Omental fat pad (tissue), 4 donors: ENCODE results near the gene PLEKHN1. TPM values are rescaled to one million over a fixed set of nuclear protein-coding genes. Genes with fewer than 3 reads are reported as not detected.

Experiments used
- ATAC-seq: fragments of 150-250 bp; one replicate; pipeline ENCODE4 v1.9.1; 2016; ENCODE audit warnings: mild to moderate bottlenecking, moderate library complexity; ENCODE audit not compliant: low FRiP score
- DNase-seq: peaks from one replicate; pipeline ENCODE4 v3.0.0-alpha.2; 2019; ENCODE audit warnings: low spot score
- CTCF ChIP-seq, 3 donors: fragments of 450-650 bp; IDR thresholded peaks; one replicate each; pipeline ENCODE4 v1.5.1; 2016 to 2017; ENCODE audit warnings: antibody characterized with exemption in 3 of 3, mild to moderate bottlenecking in 3 of 3, moderate library complexity in 2 of 3
- total RNA-seq, 4 donors: library from RNA; depleted of rRNA; stranded (reverse); fragments of >200 nt; gene quantifications; one replicate each; pipeline ENCODE4 v1.1.0, GENCODE V29; 2016

The PLEKHN1 gene
- total RNA-seq, 4 donors from 2014 or later, result 0.19 to 0.48 (median 0.25) TPM; not detected in 1

DNA sequence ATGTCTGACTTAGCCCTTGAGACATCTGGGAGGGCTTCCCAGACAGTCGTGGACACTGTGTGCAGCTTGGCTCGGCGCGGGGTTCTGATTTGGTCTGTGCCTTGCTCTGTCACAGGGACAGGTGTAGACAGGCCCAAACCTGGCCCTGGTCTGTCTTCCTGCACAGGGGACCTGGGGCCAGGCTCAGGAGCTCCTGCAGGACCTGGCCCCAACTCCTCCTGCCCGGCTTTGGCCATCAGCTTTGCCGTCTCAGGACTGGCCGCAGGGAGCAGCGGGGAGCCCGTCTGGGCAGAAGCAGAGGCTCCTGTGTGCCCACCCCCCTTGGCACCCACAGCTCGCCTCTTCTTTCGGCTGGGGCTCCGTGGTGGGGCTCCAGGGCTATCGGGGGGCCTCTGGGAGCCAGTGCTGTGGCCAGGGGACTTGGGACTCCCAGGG is 13.9 kb downstream of the PLEKHN1 start:
- TF ChIP-seq CTCF (IDR thresholded peaks at IDR 0.05), result no peak
- ATAC-seq (no peak), DNase-seq (no peak)

DNA sequence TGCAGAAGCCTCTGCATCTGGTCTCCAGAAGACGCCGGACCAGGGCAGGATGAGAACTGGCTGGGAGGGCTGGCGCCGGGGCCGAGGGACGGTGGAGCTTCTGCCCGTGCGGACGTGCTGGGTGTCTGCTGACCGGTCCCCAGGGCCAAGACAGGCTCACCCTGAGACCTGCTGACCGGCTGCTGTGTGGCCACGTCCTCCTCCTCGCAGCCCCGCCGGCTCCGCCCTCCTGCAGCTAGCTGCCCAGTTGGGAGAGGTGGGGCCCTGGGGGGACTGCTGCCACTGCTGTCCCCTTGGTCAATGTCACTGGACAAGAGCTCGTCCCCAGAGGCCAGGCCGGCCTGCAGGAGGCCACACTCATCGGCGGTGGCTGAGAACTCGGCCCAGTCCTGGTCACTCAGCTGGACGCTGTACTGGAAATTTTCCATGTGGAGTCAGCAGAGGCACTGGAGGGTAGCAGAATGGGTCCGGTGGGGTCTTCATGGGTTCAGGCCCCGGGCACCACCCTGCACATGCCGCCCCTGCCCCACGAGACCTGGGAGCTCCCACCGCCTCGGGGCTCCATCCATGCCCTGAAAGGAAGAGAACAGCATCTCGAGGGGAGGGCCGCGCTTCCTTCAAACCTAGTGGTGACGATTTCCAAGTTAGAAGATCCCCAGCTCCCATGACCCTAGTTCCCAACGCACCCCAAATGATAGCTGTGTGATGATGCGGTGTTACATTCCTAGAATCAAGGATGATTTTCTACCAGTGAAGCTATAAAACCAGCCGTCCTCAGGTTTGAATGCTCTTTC is 14.5 kb downstream of the PLEKHN1 start:
- TF ChIP-seq CTCF (IDR thresholded peaks at IDR 0.05), result no peak
- ATAC-seq (no peak), DNase-seq (no peak)

- DNase-seq (no peak), ATAC-seq (peak; percentile 22)
- TF ChIP-seq CTCF (IDR thresholded peaks at IDR 0.05), result no peak
Observed at GRCh38 chr1:981491-981954, 15.2 kb downstream of the PLEKHN1 start.

DNA sequence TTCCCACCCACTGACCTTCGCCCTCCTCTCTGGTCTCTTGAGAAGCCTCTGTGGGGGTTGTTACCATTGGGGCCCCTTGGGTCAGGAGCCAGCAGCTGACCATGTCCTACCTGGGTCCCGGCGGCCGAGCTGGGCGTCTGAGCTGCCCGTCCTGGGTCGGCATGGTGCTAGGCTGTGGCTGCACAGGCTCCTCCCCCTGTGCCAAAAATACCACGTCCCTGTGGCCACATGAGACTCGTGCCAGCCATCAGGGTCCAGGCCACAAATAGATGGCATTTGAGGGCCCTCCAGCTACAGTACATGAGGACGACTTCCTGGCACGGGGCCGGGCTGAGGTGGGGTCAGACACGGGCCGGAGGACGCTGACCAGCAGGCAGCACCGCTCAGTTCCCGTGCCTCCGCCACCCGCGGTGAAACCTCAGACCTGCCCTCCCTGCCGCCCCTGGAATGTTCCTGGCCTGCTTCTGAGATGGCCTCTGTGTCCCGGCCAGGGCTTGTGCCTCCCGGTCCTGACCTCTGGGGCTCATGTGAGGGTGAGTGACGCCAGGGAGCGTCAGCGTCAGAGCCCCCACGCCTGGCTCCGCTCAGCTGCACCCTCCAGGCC is 15.8 kb downstream of the PLEKHN1 start, which contains the start of gene PERM1:
PERM1 (minus strand) TSS at position 139 of the 604 bp plus-strand sequence. CDS start 1,064 bp downstream, outside the sequence.
- DNase-seq (no peak), ATAC-seq (no peak)
- TF ChIP-seq CTCF (IDR thresholded peaks at IDR 0.05), result no peak

DNA sequence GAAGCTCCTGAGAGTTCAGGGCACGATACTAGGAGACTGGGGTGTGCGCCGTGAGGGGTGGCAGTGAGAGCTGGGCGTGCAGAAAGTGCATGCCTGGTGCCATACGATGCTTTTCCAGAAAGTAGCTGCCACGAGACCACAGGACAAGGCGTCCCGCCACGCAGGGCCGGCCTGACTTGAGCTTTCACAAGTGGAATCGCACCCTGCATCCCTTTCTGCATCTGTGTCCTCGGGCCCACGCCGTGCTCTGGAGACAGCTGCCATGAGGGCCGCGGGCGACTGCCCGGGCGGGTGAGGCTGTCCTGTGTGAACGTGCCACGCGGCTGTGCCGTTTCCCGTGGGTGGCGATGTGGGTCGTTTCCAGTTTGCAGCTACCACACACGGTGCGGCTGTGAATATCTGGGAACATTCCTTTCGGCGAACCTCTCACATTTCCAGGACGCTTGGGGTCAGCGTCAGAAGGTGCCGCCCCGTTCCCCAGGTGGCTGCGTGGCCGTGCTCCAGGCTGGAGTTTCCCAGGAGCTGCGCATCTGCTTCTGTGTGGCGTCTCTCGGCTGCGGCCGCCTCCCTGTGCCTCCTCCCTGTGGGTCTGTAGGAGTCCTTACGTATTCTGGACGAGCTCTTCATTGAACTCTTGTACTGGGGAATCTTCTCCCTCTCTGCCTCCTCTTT is 16.6 kb downstream of the PLEKHN1 start:
- DNase-seq (no peak), ATAC-seq (no peak)
- TF ChIP-seq CTCF (IDR thresholded peaks at IDR 0.05), result no peak

DNA sequence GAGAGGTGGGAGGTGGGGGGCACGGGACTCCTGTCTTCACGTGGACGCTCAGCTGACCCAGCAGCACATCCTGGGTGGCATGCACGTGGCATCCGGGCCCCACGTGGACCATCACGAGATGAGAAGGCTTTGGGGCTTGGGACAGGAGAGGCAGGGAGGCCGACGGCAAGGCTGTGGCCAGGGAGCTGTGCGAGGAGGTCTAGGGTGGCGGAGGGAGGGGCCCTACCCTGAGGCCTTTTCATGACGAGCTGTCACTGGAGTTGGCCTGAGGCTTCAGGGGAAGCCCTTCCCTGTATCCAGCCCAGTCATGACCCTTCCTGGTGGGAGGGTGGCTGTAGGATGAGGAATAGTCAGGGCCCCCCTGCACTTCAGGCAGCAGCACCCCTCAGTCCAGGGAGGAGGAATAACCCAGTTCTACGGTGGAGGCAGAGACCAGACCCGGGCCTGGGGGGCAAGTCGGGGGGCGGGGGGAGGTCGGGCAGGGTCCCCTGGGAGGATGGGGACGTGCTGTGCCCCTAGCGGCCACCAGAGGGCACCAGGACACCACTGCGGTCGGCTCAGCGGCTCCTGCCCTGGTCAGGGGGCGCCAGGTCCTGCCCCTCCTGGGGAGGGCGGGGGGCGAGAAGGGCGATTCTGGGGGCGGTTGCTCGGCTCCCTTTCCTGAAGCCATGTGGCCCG is 17.7 kb downstream of the PLEKHN1 start:
- peak in 1 of 3 donors; percentile 14 for TF ChIP-seq CTCF (IDR thresholded peaks at IDR 0.05)
- no peak for ATAC-seq
- DNase-seq, result no peak
